HCT116 (cell line): ENCODE results near the gene ENTHD1. TPM values are rescaled to one million over a fixed set of nuclear protein-coding genes. Genes with fewer than 3 reads are reported as not detected.

Experiments used
- ATAC-seq: fragments of 200-7000 bp; cut with Tn5 transposase; 2 replicates; pipeline ENCODE4 v1.9.1; 2020; ENCODE audit warnings: mild to moderate bottlenecking, moderate library complexity
- BruUV-seq: library from RNA; stranded (reverse); fragments of 400-500 nt; replicated peaks from 2 replicates; lab custom pipeline; 2021; lab: Mats Ljungman, UMichigan
- CTCF ChIA-PET: fragments of 300-600 bp; sonication (Branson Sonifier 250); formaldehyde crosslinking; loops from one replicate; lab custom pipeline; 2021; ENCODE audit warnings: antibody characterized with exemption; lab: Charles Lee
- POLR2A ChIA-PET: fragments of 300-600, 350-600 bp; sonication (Branson Sonifier 250); formaldehyde crosslinking; loops from one replicate; lab custom pipeline; 2021; ENCODE audit warnings: antibody characterized with exemption; lab: Charles Lee
- RAD21 ChIA-PET, 2 experiments: fragments of 300-600 bp; sonication (Branson Sonifier 250); formaldehyde crosslinking; loops; one replicate each; lab custom pipeline; 2023; ENCODE audit warnings: low total read pairs in 2 of 2; ENCODE audit not compliant: uncharacterized antibody in 2 of 2, unreplicated experiment in 2 of 2, low non-redundant PET in 1 of 2; lab: Charles Lee
- DNase-seq: peaks from one replicate; pipeline ENCODE4 v3.0.0-alpha.2; 2010; ENCODE audit warnings: low read depth, low spot score
- H2AFZ ChIP-seq: fragments of 200-600 bp; shearing (Covaris generic), sonication (generic); 2 replicates; pipeline ENCODE4 v1.6.1; 2017; ENCODE audit warnings: low read depth, mixed run types, mixed read lengths, antibody characterized with exemption, low read length; ENCODE audit not compliant: poor library complexity, severe bottlenecking
- H3K27ac ChIP-seq: 2 replicates; pipeline ENCODE4 v1.5.1; 2012; ENCODE audit warnings: low read depth, low read length
- H3K27me3 ChIP-seq: fragments of 200-600 bp; sonication (generic); 2 replicates; pipeline ENCODE4 v1.6.1; 2016; ENCODE audit warnings: mixed run types, low read length, mixed read lengths; ENCODE audit not compliant: insufficient read depth
- H3K36me3 ChIP-seq, 2 experiments: fragments of 200-500 bp in 1 of 2; fragments of 200-600 bp in 1 of 2; sonication (Bioruptor generic) in 1 of 2; sonication (generic) in 1 of 2; 2 replicates each; pipeline versions ENCODE4 v1.5.1 to v1.6.1; 2014 to 2016; ENCODE audit warnings: low read length in 2 of 2, inconsistent platforms in 1 of 2, mixed read lengths in 1 of 2, mixed run types in 1 of 2; ENCODE audit not compliant: insufficient read depth in 2 of 2, control insufficient read depth in 1 of 2
- H3K4me1 ChIP-seq, 2 experiments: fragments of 200-600 bp in 1 of 2; sonication (generic) in 1 of 2; 2 replicates each; pipeline versions ENCODE4 v1.5.1 to v1.6.1; 2012 to 2017; ENCODE audit warnings: low read length in 2 of 2, inconsistent platforms in 1 of 2, mild to moderate bottlenecking in 1 of 2, mixed read lengths in 1 of 2, mixed run types in 1 of 2, moderate library complexity in 1 of 2; ENCODE audit not compliant: insufficient read depth in 2 of 2, control insufficient read depth in 1 of 2
- H3K4me2 ChIP-seq: fragments of 200-600 bp; sonication (generic); 2 replicates; pipeline ENCODE4 v1.6.1; 2017; ENCODE audit warnings: mixed run types, low read length, mixed read lengths
- H3K4me3 ChIP-seq, 2 experiments: fragments of 200-600 bp in 1 of 2; sonication (generic) in 1 of 2; replicated peaks in 1 of 2; 2 replicates each; pipeline ENCODE4 v1.5.1; 2011 to 2016; ENCODE audit warnings: low read length in 2 of 2, control low read depth in 1 of 2, low read depth in 1 of 2, mild to moderate bottlenecking in 1 of 2, mixed read lengths in 1 of 2, mixed run types in 1 of 2
- H3K79me2 ChIP-seq: fragments of 200-600 bp; sonication (generic); 2 replicates; pipeline ENCODE4 v1.6.1; 2017; ENCODE audit warnings: mild to moderate bottlenecking, mixed run types, low read length, moderate library complexity, mixed read lengths; ENCODE audit not compliant: insufficient read depth
- H3K9ac ChIP-seq: fragments of 200-600 bp; sonication (generic); 2 replicates; pipeline ENCODE4 v1.6.1; 2016; ENCODE audit warnings: low read length, mixed read lengths
- H3K9me2 ChIP-seq: fragments of 200-600 bp; sonication (generic), shearing (Covaris generic); 2 replicates; pipeline ENCODE4 v1.6.1; 2017; ENCODE audit warnings: mixed run types, mild to moderate bottlenecking, moderate library complexity; ENCODE audit not compliant: insufficient read depth
- H3K9me3 ChIP-seq, 2 experiments: fragments of 200-500 bp in 1 of 2; fragments of 200-600 bp in 1 of 2; sonication (Bioruptor generic) in 1 of 2; sonication (generic) in 1 of 2; 2 replicates each; pipeline ENCODE4 v1.6.1; 2014 to 2017; ENCODE audit warnings: low read length in 2 of 2, mixed read lengths in 2 of 2, inconsistent platforms in 1 of 2, low read depth in 1 of 2, mild to moderate bottlenecking in 1 of 2, mixed run types in 1 of 2, moderate library complexity in 1 of 2; ENCODE audit not compliant: control insufficient read depth in 1 of 2, insufficient read depth in 1 of 2
- H4K20me1 ChIP-seq: fragments of 200-600 bp; sonication (generic), shearing (Covaris generic); 2 replicates; pipeline ENCODE4 v1.6.1; 2017; ENCODE audit warnings: mixed run types, mild to moderate bottlenecking, moderate library complexity; ENCODE audit not compliant: insufficient read depth
- POLR2AphosphoS5 ChIP-seq: IDR thresholded peaks from 2 replicates; pipeline ENCODE4 v1.6.1; 2011; ENCODE audit warnings: mild to moderate bottlenecking, low read depth, low read length, moderate library complexity
- REST ChIP-seq: IDR thresholded peaks from 2 replicates; pipeline ENCODE4 v1.6.1; 2012; ENCODE audit warnings: low read depth
- SP1 ChIP-seq: IDR thresholded peaks from 2 replicates; pipeline ENCODE4 v1.6.1; 2012; ENCODE audit warnings: low read depth
- intact Hi-C: fragments of 100-400 bp; cut with micrococcal nuclease; formaldehyde crosslinking; loops from 2 replicates; pipeline ENCODE4 v1.10.0; 2022
- total RNA-seq: library from RNA; stranded (reverse); gene quantifications from one replicate; pipeline ENCODE4 v1.2.1, GENCODE V29; 2021; ENCODE audit not compliant: unreplicated experiment
- TF ChIP-seq, protein P1 (sequence below): IDR thresholded peaks from 2 replicates; pipeline ENCODE4 v1.6.1; 2012
- TF ChIP-seq, protein P2 (sequence below), 3 experiments: fragments of 200-600 bp in 1 of 3; sonication (generic) in 1 of 3; IDR thresholded peaks in 2 of 3; conservative IDR thresholded peaks in 1 of 3; 2 replicates each; pipeline ENCODE4 v1.5.1; 2012 to 2017; ENCODE audit warnings: low read depth in 2 of 3, low read length in 2 of 3, antibody characterized with exemption in 1 of 3, borderline replicate concordance in 1 of 3, control low read depth in 1 of 3, mild to moderate bottlenecking in 1 of 3, mixed read lengths in 1 of 3, mixed run types in 1 of 3, moderate library complexity in 1 of 3; ENCODE audit not compliant: insufficient read depth in 1 of 3

Gene ENTHD1
- total RNA-seq, 1 experiment from 2014 or later = not detected

DNA sequence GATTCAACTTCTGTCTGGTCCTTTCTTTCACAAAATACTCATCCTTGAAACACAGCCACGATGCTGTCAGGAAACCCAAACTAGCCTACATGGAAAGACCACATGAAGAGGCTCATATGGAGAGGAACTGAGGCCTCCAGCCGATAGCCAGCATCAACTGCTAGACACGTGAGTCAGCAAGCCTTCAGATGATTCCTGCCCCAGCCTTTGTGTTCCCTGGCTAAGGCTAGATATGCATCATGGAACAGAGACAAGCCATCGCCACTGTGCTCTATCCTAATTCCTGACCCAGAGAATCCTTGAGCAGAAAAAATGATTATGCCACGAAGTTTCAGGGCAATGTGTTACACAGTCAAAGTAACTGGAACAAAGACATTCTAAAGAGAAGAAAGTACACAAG lies 75.5 kb downstream of the ENTHD1 start:
- intact Hi-C loops = no loop called here
- Histone ChIP-seq H3K4me1 (peaks cover 0 to 13% of the 10 kb centered on the region in 2 experiments; a peak in 2 of 4 replicates), H3K79me2 (no peaks in the 10 kb centered on the region), H3K9me2 (no peaks in the 10 kb centered on the region), H3K9ac (no peak overlapping the region), H3K4me2 (no peak overlapping the region), H3K27me3 (peaks cover 47% of the 10 kb centered on the region), H3K4me3 (no peak overlapping the region), H3K9me3 (no peaks in the 10 kb centered on the region), H3K27ac (no peak overlapping the region)
- POLR2A ChIA-PET = no interaction called here
- no TSS peak for BruUV-seq
- DNase-seq = no peak
- RAD21 ChIA-PET = no interaction called here
- TF ChIP-seq SP1 (no peak), REST (no peak), POLR2AphosphoS5 (no peak)
- TF ChIP-seq, protein P1, sequence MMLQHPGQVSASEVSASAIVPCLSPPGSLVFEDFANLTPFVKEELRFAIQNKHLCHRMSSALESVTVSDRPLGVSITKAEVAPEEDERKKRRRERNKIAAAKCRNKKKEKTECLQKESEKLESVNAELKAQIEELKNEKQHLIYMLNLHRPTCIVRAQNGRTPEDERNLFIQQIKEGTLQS = no peak
- TF ChIP-seq, protein P2, sequence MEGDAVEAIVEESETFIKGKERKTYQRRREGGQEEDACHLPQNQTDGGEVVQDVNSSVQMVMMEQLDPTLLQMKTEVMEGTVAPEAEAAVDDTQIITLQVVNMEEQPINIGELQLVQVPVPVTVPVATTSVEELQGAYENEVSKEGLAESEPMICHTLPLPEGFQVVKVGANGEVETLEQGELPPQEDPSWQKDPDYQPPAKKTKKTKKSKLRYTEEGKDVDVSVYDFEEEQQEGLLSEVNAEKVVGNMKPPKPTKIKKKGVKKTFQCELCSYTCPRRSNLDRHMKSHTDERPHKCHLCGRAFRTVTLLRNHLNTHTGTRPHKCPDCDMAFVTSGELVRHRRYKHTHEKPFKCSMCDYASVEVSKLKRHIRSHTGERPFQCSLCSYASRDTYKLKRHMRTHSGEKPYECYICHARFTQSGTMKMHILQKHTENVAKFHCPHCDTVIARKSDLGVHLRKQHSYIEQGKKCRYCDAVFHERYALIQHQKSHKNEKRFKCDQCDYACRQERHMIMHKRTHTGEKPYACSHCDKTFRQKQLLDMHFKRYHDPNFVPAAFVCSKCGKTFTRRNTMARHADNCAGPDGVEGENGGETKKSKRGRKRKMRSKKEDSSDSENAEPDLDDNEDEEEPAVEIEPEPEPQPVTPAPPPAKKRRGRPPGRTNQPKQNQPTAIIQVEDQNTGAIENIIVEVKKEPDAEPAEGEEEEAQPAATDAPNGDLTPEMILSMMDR (IDR thresholded peaks at IDR 0.05 in 2 of 3, conservative IDR thresholded peaks at IDR 0.05 in 1 of 3; ENCODE audit: borderline replicate concordance in 1 of 3, insufficient read depth in 1 of 3, low read depth in 2 of 3, low read length in 2 of 3) = no peak
- TF ChIP-seq, all 23 proteins: peak for 0
- Histone ChIP-seq H4K20me1 (no peaks in the 10 kb centered on the region), H2AFZ (peak overlapping the region; percentile 27), H3K36me3 (no peaks in the 10 kb centered on the region)
- CTCF ChIA-PET = interaction anchor here (2.2 kb wide), 1 partner anchor 11 kb away, joined by 9 read pairs; no protein-coding TSS in a partner anchor
- ATAC-seq = no peak
